Activated CD4-positive, alpha-beta T cell treated with anti-CD3 and anti-CD28 coated beads, Interleukin-2, amount 10 ng/mL, durations not matched to agents 24 days and 14 days (primary cell): ENCODE data around the gene NLRP10. TPM values are rescaled to one million over a fixed set of nuclear protein-coding genes. Genes with fewer than 3 reads are reported as not detected.

Experiments
- DNase-seq: peaks from one replicate; pipeline ENCODE4 v3.0.0; 2022
- H3K27ac Mint-ChIP-seq: one replicate; pipeline ENCODE4 v1.8.0; 2022; ENCODE audit warnings: mild to moderate bottlenecking, mixed read lengths
- H3K27me3 Mint-ChIP-seq: one replicate; pipeline ENCODE4 v1.8.0; 2022; ENCODE audit warnings: mixed read lengths
- H3K36me3 Mint-ChIP-seq: one replicate; pipeline ENCODE4 v1.8.0; 2022; ENCODE audit warnings: low read depth, mild to moderate bottlenecking, mixed read lengths
- H3K4me1 Mint-ChIP-seq: one replicate; pipeline ENCODE4 v1.8.0; 2021; ENCODE audit warnings: mixed read lengths
- H3K4me3 Mint-ChIP-seq: one replicate; pipeline ENCODE4 v1.8.0; 2022; ENCODE audit warnings: mild to moderate bottlenecking, moderate library complexity, mixed read lengths
- H3K9me3 Mint-ChIP-seq: one replicate; pipeline ENCODE4 v1.8.0; 2021; ENCODE audit warnings: mixed read lengths
- intact Hi-C: fragments of 100-400 bp; cut with micrococcal nuclease; formaldehyde crosslinking; loops from one replicate; pipeline ENCODE4 v1.15.1; 2023
- total RNA-seq: library from RNA; stranded (reverse); gene quantifications from 2 replicates; pipeline ENCODE4 v1.2.3, GENCODE V29; 2022

NLRP10 gene
- not detected in 2 replicates for total RNA-seq

- H3K27me3 Mint-ChIP-seq: peaks cover 10% of the 10 kb centered on the region
- H3K4me3 Mint-ChIP-seq: no peak within 1 kb of the TSS
- H3K36me3 Mint-ChIP-seq: no peaks in the 10 kb centered on the region
- no peak within 1 kb of the TSS for H3K27ac Mint-ChIP-seq
- no peaks in the 10 kb centered on the region for H3K4me1 Mint-ChIP-seq
- no peaks in the 10 kb centered on the region for H3K9me3 Mint-ChIP-seq
- intact Hi-C loops: no loop called here
- DNase-seq: peak; percentile 8
Measured at GRCh38 chr11:7965386-7965785, at the start of gene NLRP10. NLRP10 (minus strand) TSS chr11:7965447; CDS start chr11:7963495, 1,952 bp downstream.

GRCh38 chr11:8013833-8014232 is 48.6 kb upstream of the NLRP10 start:
- no peak for DNase-seq
- no peak overlapping the region for H3K27ac Mint-ChIP-seq
- peaks cover 3% of the 10 kb centered on the region for H3K4me1 Mint-ChIP-seq
- peaks cover 41% of the 10 kb centered on the region for H3K27me3 Mint-ChIP-seq
- no peaks in the 10 kb centered on the region for H3K36me3 Mint-ChIP-seq
- intact Hi-C loops: loop anchor here (10.0 kb wide), 1 partner anchor 571 kb away; no protein-coding TSS in a partner anchor
- H3K9me3 Mint-ChIP-seq: no peaks in the 10 kb centered on the region
- no peak overlapping the region for H3K4me3 Mint-ChIP-seq

- Mint-ChIP-seq H3K36me3 (no peaks in the 10 kb centered on the region), H3K4me1 (no peaks in the 10 kb centered on the region), H3K9me3 (no peaks in the 10 kb centered on the region), H3K27me3 (peaks cover 28% of the 10 kb centered on the region), H3K4me3 (no peak overlapping the region), H3K27ac (no peak overlapping the region)
- no peak for DNase-seq
- intact Hi-C loops: loop anchor here (10.0 kb wide), 1 partner anchor 573 kb away; no protein-coding TSS in a partner anchor
Measured at GRCh38 chr11:8011981-8012444, 46.8 kb upstream of the NLRP10 start.

- Mint-ChIP-seq H3K4me1 (no peaks in the 10 kb centered on the region), H3K36me3 (no peaks in the 10 kb centered on the region), H3K27ac (no peak overlapping the region), H3K9me3 (no peaks in the 10 kb centered on the region), H3K4me3 (no peak overlapping the region), H3K27me3 (peaks cover 21% of the 10 kb centered on the region)
- intact Hi-C loops: loop anchor here (10.0 kb wide), 1 partner anchor 573 kb away; no protein-coding TSS in a partner anchor
- no peak for DNase-seq
Measured at GRCh38 chr11:8011371-8011770, 46.1 kb upstream of the NLRP10 start.

- no peak overlapping the region for H3K27ac Mint-ChIP-seq
- no peaks in the 10 kb centered on the region for H3K4me1 Mint-ChIP-seq
- no peak overlapping the region for H3K4me3 Mint-ChIP-seq
- DNase-seq: no peak
- intact Hi-C loops: loop anchor here (10.0 kb wide), 2 partner anchors 255 to 575 kb away; partner anchors contain the start of gene LMO1
- no peaks in the 10 kb centered on the region for H3K36me3 Mint-ChIP-seq
- H3K9me3 Mint-ChIP-seq: no peaks in the 10 kb centered on the region
- peaks cover 12% of the 10 kb centered on the region for H3K27me3 Mint-ChIP-seq
Measured at GRCh38 chr11:8009856-8010255, 44.6 kb upstream of the NLRP10 start.

GRCh38 chr11:8008212-8008611 is 43.0 kb upstream of the NLRP10 start:
- DNase-seq: no peak
- Mint-ChIP-seq H3K27ac (no peak overlapping the region), H3K4me1 (no peaks in the 10 kb centered on the region), H3K4me3 (no peak overlapping the region), H3K9me3 (no peaks in the 10 kb centered on the region), H3K36me3 (no peaks in the 10 kb centered on the region), H3K27me3 (peaks cover 4% of the 10 kb centered on the region)
- intact Hi-C loops: loop anchor here (10.0 kb wide), 1 partner anchor 257 kb away; the partner anchor contains the start of gene LMO1

GRCh38 chr11:8006349-8006977 is 41.2 kb upstream of the NLRP10 start:
- no peaks in the 10 kb centered on the region for H3K36me3 Mint-ChIP-seq
- no peaks in the 10 kb centered on the region for H3K4me1 Mint-ChIP-seq
- H3K9me3 Mint-ChIP-seq: no peaks in the 10 kb centered on the region
- no peak overlapping the region for H3K27ac Mint-ChIP-seq
- peaks cover 2% of the 10 kb centered on the region for H3K27me3 Mint-ChIP-seq
- intact Hi-C loops: loop anchor here (1.0 to 10.0 kb wide), 4 partner anchors 26 to 258 kb away; partner anchors contain the start of gene LMO1
- H3K4me3 Mint-ChIP-seq: no peak overlapping the region
- peak; percentile 81 for DNase-seq

GRCh38 chr11:8005556-8005955 is 40.3 kb upstream of the NLRP10 start:
- no peaks in the 10 kb centered on the region for H3K27me3 Mint-ChIP-seq
- H3K4me1 Mint-ChIP-seq: no peaks in the 10 kb centered on the region
- intact Hi-C loops: loop anchor here (10.0 kb wide), 1 partner anchor 259 kb away; the partner anchor contains the start of gene LMO1
- no peak for DNase-seq
- peaks cover 1% of the 10 kb centered on the region for H3K36me3 Mint-ChIP-seq
- H3K27ac Mint-ChIP-seq: no peak overlapping the region
- H3K9me3 Mint-ChIP-seq: no peaks in the 10 kb centered on the region
- no peak overlapping the region for H3K4me3 Mint-ChIP-seq

- no peak overlapping the region for H3K4me3 Mint-ChIP-seq
- H3K27me3 Mint-ChIP-seq: no peaks in the 10 kb centered on the region
- no peak for DNase-seq
- H3K9me3 Mint-ChIP-seq: no peaks in the 10 kb centered on the region
- intact Hi-C loops: loop anchor here (10.0 kb wide), 1 partner anchor 261 kb away; the partner anchor contains the start of gene LMO1
- H3K36me3 Mint-ChIP-seq: peaks cover 8% of the 10 kb centered on the region
- no peak overlapping the region for H3K27ac Mint-ChIP-seq
- no peaks in the 10 kb centered on the region for H3K4me1 Mint-ChIP-seq
Measured at GRCh38 chr11:8004008-8004407, 38.8 kb upstream of the NLRP10 start.

GRCh38 chr11:8003187-8003586 is 37.9 kb upstream of the NLRP10 start:
- Mint-ChIP-seq H3K9me3 (no peaks in the 10 kb centered on the region), H3K27me3 (no peaks in the 10 kb centered on the region), H3K4me1 (no peaks in the 10 kb centered on the region), H3K27ac (no peak overlapping the region), H3K4me3 (no peak overlapping the region), H3K36me3 (peaks cover 11% of the 10 kb centered on the region)
- intact Hi-C loops: loop anchor here (10.0 kb wide), 1 partner anchor 262 kb away; the partner anchor contains the start of gene LMO1
- DNase-seq: no peak

- H3K27ac Mint-ChIP-seq: no peak overlapping the region
- no peaks in the 10 kb centered on the region for H3K9me3 Mint-ChIP-seq
- H3K4me3 Mint-ChIP-seq: no peak overlapping the region
- intact Hi-C loops: loop anchor here (10.0 kb wide), 1 partner anchor 262 kb away; the partner anchor contains the start of gene LMO1
- peaks cover 14% of the 10 kb centered on the region for H3K36me3 Mint-ChIP-seq
- no peaks in the 10 kb centered on the region for H3K27me3 Mint-ChIP-seq
- no peaks in the 10 kb centered on the region for H3K4me1 Mint-ChIP-seq
- DNase-seq: no peak
Measured at GRCh38 chr11:8002676-8003075, 37.4 kb upstream of the NLRP10 start.

GRCh38 chr11:8000390-8000789 is 35.1 kb upstream of the NLRP10 start:
- Mint-ChIP-seq H3K27me3 (no peaks in the 10 kb centered on the region), H3K9me3 (no peaks in the 10 kb centered on the region), H3K27ac (no peak overlapping the region), H3K36me3 (peaks cover 36% of the 10 kb centered on the region), H3K4me1 (peaks cover 2% of the 10 kb centered on the region), H3K4me3 (no peak overlapping the region)
- DNase-seq: no peak
- intact Hi-C loops: loop anchor here (10.0 kb wide), 1 partner anchor 264 kb away; the partner anchor contains the start of gene LMO1

GRCh38 chr11:7999795-8000194 is 34.5 kb upstream of the NLRP10 start:
- peaks cover 42% of the 10 kb centered on the region for H3K36me3 Mint-ChIP-seq

GRCh38 chr11:7994581-7995278 is 29.5 kb upstream of the NLRP10 start:
- peaks cover 73% of the 10 kb centered on the region for H3K36me3 Mint-ChIP-seq
- no peaks in the 10 kb centered on the region for H3K9me3 Mint-ChIP-seq
- H3K27me3 Mint-ChIP-seq: no peaks in the 10 kb centered on the region
- H3K27ac Mint-ChIP-seq: peak overlapping the region; percentile 13
- no peak overlapping the region for H3K4me3 Mint-ChIP-seq
- H3K4me1 Mint-ChIP-seq: peaks cover 18% of the 10 kb centered on the region
- DNase-seq: no peak
- intact Hi-C loops: no loop called here

More at GRCh38 chr11:7999795-8000194, 34.5 kb upstream of the NLRP10 start:
- Mint-ChIP-seq H3K27ac (no peak overlapping the region), H3K4me3 (no peak overlapping the region), H3K9me3 (no peaks in the 10 kb centered on the region), H3K27me3 (no peaks in the 10 kb centered on the region), H3K4me1 (peaks cover 7% of the 10 kb centered on the region)
- DNase-seq: no peak
- intact Hi-C loops: loop anchor here (10.0 kb wide), 1 partner anchor 265 kb away; the partner anchor contains the start of gene LMO1
